Measurements from ENCODE around the gene HSD17B13.
"Not testable (repeated sequence)": the region's sequence is repeated elsewhere in the genome, so short reads cannot be mapped to it uniquely, and the experiment has no call there.

Gene HSD17B13

GRCh38 chr4:87315000-87315399 is 7.7 kb downstream of the HSD17B13 start:
- not testable (repeated sequence) for DNase-seq

GRCh38 chr4:87313756-87314155 is 8.9 kb downstream of the HSD17B13 start:
- DNase-seq: no peak

- DNase-seq: no peak
Measured at GRCh38 chr4:87311684-87312083, 11.0 kb downstream of the HSD17B13 start.

DNA sequence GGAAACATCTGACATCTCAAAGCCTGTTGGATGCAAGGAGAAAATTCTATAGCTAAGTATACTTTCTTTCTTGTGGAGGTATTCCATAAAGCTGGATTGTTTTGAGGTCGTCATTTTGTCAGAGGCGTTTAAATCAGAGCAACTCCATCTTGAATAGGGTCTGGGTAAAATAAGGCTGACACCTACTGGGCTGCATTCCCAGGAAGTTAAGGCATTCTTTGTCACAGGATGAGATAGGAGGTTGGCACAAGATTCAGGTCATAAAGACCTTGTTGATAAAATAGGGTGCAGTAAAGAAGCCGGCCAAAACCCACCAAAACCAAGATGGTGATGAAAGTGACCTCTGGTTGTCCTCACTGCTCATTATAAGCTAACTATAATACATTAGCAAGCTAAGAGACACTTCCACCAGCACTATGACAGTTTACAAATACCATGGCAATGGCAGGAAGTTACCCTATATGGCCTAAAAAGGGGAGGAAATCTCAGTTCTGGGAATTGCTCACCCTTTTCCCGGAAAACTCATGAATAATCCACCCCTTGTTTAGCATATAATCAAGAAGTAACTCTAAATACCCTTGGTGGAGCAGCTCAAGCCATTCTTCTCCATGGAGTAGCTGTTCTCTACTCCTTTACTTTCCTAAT is 11.9 kb downstream of the HSD17B13 start:
- no peak for DNase-seq

- no peak for DNase-seq
Measured at GRCh38 chr4:87309625-87310024, 13.1 kb downstream of the HSD17B13 start.

GRCh38 chr4:87306056-87306455 is 16.6 kb downstream of the HSD17B13 start:
- no peak for DNase-seq

DNA sequence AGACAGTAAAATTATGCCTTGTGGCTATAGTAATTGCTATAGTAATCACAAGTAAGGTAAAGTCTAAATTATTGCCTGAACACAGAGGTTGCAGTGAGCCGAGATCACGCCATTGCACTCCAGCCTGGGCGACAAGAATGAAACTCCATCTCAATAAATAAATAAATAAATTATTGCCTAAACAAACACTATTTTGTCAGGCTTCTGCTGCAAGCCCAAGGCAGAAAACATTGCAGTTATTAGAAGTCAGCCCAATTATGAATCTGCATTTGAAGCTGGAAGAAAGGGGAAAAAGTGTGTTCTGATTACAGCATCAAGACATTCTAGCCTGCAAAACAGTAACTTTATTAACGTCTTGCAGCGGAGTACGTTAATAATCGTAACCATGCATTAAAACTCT is 17.1 kb downstream of the HSD17B13 start:
- DNase-seq: no peak

DNA sequence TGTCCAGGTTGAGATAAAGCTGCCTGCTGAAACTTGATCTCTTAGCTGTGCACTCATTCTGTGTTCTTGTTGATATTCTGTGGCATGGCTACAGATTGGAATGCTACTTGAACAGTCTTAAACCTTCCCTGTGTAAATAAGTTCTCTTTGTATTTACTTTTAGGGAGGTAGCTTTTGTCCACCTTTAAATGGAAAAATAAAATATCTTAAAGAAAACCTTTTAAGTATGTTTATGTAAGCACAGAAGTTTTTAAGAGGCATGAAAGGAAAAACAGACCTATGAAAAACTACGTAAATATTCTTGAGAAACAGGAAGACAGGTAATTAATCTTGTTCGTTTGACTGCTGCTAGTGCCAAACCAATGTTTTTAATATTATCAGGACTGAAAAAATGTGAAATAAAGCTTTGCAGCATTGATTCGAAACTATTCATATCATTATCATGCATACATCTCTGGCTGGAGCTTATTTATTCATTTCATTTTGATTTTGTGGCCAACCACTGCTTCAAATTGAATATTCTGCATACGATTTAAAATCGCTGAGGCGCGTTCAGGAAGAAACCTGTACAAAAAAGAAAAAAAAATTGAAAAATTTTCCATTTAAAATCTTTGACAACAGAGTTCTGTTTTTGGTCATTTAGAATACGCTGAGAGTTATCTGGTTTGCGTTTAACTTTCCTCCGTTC is 17.8 kb downstream of the HSD17B13 start:
- DNase-seq: peak in 2 of 3 experiments; percentile 9 to 12

- DNase-seq: no peak
Measured at GRCh38 chr4:87299898-87300297, 22.8 kb downstream of the HSD17B13 start.

DNA sequence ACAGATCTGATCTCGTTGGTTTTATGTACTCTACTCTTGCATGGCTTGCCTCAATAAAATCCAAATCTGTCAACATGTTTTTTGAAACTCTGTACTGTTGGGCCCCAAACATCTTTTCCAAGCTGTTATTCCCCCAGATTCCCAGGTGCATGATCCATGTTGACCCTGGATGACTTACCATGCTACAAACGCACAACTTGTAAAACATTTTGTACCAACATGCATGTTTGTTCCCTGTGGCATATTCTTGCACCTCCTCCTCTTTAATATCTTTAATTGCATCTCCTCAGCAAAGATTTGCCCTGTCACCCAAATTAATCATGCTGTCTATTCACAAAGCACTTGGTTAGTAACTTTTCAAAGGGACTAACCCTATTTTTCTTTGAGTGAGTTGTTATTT is 24.3 kb downstream of the HSD17B13 start:
- DNase-seq: no peak

DNA sequence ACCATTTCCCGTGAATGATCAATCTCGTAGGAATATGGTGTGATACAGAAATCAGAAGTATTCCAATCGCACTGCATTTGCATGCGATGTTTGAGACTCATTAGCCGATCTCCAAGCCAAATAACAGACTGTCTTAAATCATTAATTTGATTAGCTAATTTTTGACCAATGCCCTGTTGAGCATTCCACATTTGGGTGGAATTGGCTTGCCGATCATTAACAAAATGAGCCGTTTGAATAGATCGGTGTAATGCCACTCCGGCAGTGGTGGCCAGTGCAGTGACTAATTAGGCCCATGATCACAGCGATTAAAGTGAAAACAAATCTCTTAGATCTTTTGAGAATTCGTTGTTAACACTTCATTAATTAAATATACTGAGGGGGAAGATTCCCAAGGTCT is 27.8 kb downstream of the HSD17B13 start:
- not testable (repeated sequence) for DNase-seq

DNA sequence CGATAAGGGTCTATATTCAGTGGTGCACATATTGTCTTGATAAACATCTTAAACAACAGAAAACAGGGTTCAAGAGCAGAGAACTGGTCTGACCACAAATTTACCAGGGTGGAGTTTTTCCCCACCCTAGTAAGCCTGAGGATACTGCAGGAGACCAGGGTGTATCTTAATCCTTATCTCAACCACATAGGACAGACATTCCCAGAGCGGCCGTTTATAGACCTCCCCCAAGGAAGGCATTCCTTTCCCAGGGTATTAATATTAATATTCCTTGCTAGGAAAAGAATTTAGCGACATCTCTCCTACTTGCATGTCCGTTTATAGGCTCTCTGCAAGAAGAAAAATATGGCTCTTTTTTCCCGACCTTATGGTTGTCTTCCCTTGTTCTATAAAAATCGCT is 28.8 kb downstream of the HSD17B13 start:
- DNase-seq: not testable (repeated sequence)

- DNase-seq: no peak
Measured at GRCh38 chr4:87286970-87287369, 35.7 kb downstream of the HSD17B13 start.

DNA sequence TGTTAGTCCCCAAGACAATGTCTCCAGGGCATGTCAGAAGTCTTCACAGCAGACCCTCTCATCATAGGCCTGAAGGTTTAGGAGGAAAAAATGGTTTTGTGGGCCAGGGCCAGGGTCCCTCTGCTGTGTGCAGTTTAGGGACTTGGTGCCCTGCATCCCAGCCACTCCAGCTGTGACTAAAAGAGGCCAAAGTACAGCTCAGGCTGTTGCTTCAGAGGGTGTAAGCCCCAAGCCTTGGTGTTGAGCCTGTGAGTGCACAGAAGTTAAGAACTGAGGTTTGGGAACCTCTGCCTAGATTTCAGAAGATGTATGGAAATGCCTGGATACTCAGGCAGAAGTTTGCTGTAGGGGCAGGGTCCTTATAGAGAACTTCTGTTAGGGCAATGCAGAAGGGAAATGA is 38.4 kb downstream of the HSD17B13 start:
- DNase-seq: not testable (repeated sequence)

GRCh38 chr4:87283151-87283550 is 39.5 kb downstream of the HSD17B13 start:
- no peak for DNase-seq

- DNase-seq: no peak
Measured at GRCh38 chr4:87281603-87282002, 41.1 kb downstream of the HSD17B13 start.

- peak in 2 of 3 experiments; percentile 3 to 12 for DNase-seq
Measured at GRCh38 chr4:87278335-87278794, 44.3 kb downstream of the HSD17B13 start.

- DNase-seq: peak in 1 of 3 experiments; percentile 16
Measured at GRCh38 chr4:87275311-87275710, 47.4 kb downstream of the HSD17B13 start.

DNA sequence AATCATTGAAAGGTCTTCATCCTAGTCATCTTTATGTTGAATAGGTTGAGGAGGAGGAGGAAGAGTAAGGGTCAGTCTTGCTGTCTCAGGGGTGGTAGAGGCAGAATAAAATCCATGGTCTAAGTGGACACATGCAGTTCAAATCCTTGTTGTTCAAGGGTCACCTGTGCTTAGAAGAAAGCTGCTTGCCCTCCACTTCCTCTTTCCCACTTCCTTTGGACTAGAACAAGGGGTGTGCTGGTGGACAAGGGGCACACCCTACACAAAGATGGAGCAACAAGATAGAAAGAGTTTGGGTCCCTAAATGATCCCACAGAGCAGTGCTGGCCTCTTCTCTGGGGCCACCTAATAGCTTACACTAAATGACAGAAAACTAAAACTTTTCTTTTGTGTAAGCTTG is 47.9 kb downstream of the HSD17B13 start:
- DNase-seq: no peak

GRCh38 chr4:87274327-87274726 is 48.4 kb downstream of the HSD17B13 start:
- no peak for DNase-seq

DNA sequence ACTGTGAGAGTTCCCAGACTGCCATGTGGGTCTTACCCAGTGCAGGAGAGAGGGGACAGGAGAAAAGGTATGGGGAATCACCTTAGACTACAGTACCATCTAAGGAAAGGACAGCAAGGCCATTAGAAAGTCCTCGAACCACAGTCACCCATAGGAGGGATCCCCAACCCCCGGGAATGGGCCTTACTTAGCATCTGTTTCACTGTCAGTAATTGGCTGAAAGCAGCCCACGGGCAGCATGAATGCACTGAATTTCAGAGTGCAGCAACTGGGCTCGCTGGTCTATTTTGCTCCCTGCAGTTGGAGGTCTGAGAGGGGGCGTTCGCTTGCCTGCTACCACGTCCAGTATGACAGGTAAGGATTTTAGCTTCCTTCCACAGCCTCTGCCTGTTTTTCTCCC is 51.9 kb downstream of the HSD17B13 start:
- no peak for DNase-seq

DNA sequence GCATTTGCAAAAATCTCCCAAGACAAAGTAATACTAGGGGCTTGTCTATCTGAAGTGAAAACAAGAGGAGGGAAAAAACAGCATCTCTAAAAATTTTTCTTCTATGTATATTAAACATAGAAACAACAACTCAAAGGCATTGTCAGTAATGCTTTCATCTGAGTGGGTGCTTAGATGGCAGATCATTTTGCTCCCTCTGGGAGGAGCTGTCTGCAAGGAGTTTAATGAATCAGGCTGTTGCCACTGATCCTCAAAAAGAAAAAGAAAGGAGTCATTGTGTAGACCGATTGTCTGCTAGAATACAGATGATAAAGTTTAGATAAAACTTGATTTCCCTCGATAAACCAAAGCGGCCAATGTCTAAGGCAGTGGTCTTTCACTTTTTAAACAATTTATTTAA is 52.5 kb downstream of the HSD17B13 start:
- peak; percentile 18 to 64 (median 26) for DNase-seq

DNA sequence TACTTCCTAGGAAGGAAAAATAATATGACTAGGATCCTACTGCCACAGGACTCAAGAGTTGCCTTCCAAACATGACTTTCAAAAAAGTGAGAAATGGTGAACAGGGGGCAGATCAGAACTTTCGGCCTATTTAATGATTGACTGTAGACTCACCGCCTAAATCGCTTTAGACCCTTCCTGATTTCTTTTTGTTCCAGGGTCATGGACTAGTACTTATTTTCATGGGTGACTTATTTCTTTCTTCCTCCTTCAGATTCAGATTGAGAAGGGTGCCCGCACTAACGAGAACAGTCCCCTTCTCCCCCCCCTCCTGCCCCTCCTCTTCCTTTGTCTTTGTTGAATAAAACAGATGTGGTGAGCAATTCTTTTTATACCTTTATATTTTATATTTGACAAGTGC is 54.3 kb downstream of the HSD17B13 start:
- DNase-seq: no peak

DNA sequence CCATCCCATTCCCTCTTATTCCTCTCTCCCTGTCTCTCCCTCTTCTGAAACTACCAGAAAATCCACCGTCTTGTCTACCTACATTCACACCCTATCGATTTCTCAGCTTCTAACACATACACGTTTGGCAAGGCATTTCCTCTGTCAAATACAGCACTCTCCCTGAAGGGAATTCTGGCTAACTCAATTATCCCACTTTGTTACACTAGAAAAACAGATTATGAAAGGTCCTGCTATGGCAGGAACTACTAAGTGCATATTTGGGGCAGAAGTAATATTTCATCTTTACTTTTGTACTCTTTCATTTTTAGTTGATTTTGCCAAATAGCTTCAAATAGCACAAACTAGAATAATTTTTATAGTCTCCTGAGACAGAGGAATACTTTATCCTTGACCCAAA is 55.7 kb downstream of the HSD17B13 start:
- no peak for DNase-seq

DNA sequence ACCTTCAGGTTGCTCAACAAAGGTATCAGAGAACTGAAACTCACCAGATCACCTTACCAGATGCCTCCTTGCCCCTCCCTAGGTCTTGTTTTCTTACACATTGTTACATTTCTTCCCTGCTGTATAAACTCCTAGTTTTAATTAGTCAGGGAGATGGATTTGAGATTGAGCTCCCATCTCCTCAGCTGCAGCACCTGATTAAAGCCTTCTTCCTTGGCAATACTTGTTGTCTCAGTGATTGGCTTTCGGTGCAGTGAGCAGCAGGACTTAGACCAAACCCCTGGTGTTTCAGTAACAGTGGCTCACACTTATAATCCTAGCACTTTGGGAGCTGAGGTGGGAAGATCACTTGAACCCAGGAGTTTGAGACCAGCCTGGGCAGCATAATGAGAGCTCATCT is 59.8 kb downstream of the HSD17B13 start:
- DNase-seq: no peak
